Measurements from ENCODE around the gene DRP2. TPM values are rescaled to one million over a fixed set of nuclear protein-coding genes. Genes with fewer than 3 reads are reported as not detected.

DRP2 gene
- total and polyA plus RNA-seq, 2 experiments from 2014 or later = 0.11 to 0.40 TPM

DNA sequence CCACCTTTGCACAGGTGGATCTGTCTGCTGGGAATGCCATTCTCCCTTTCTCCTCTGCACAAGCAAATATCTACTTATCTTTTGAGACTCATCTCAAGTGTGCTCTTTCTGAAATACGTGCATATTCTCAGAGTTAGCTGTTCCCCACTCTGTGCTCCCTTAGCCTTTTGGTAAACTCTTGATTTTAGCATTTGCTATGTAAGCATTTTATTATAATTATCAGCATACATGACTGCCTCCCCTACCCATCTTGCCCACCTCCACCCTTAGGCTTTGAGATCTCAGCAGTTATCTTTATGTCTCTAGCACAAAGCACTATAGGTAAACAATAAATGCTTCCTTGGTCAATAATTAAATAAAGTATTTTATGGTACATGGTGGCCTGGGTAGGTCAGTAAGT is 11.5 kb downstream of the DRP2 start:
- no peak overlapping the region for H2AFZ ChIP-seq
- DNase-seq (ENCODE audit: low spot score) = no peak
- H4K20me1 ChIP-seq (ENCODE audit: insufficient read depth, poor library complexity, severe bottlenecking) = no peaks in the 10 kb centered on the region
- H3K36me3 ChIP-seq (replicated peaks; ENCODE audit: insufficient read depth, low read depth) = no peaks in the 10 kb centered on the region
- 74% methylated on average over 1 of the region's 1 CpG for WGBS (ENCODE audit: low lambda C conversion rate, missing lambda C conversion rate)
- H3K9me2 ChIP-seq (replicated peaks; ENCODE audit: insufficient read depth) = no peaks in the 10 kb centered on the region
- no peak overlapping the region for H3K4me2 ChIP-seq
- H3K9me3 ChIP-seq (ENCODE audit: low read depth) = no peaks in the 10 kb centered on the region
- no peaks in the 10 kb centered on the region for H3K4me1 ChIP-seq (ENCODE audit: insufficient read depth)
- no peak overlapping the region for H3K4me3 ChIP-seq
- no peaks in the 10 kb centered on the region for H3K79me2 ChIP-seq
- H3K27me3 ChIP-seq = no peaks in the 10 kb centered on the region
- no peak overlapping the region for H3K27ac ChIP-seq
- TF ChIP-seq CTCF (IDR thresholded peaks at IDR 0.05; ENCODE audit: poor library complexity) (no peak), EZH2 (IDR thresholded peaks at IDR 0.05; ENCODE audit: borderline replicate concordance) (no peak), EZH2phosphoT487 (IDR thresholded peaks at IDR 0.05; ENCODE audit: low read depth, severe bottlenecking, unreplicated experiment) (no peak)

- H2AFZ ChIP-seq = no peak overlapping the region
- H3K9me2 ChIP-seq (replicated peaks; ENCODE audit: insufficient read depth) = no peaks in the 10 kb centered on the region
- H3K27ac ChIP-seq = no peak overlapping the region
- no peak for DNase-seq (ENCODE audit: low spot score)
- TF ChIP-seq CTCF (IDR thresholded peaks at IDR 0.05; ENCODE audit: poor library complexity) (no peak), EZH2phosphoT487 (IDR thresholded peaks at IDR 0.05; ENCODE audit: low read depth, severe bottlenecking, unreplicated experiment) (no peak), EZH2 (IDR thresholded peaks at IDR 0.05; ENCODE audit: borderline replicate concordance) (no peak)
- H3K27me3 ChIP-seq = no peaks in the 10 kb centered on the region
- no peaks in the 10 kb centered on the region for H3K9me3 ChIP-seq (ENCODE audit: low read depth)
- 96% methylated on average over 5 of the region's 5 CpGs for WGBS (ENCODE audit: low lambda C conversion rate, missing lambda C conversion rate)
- H3K4me1 ChIP-seq (ENCODE audit: insufficient read depth) = no peaks in the 10 kb centered on the region
- H3K4me2 ChIP-seq = no peak overlapping the region
- no peaks in the 10 kb centered on the region for H3K36me3 ChIP-seq (replicated peaks; ENCODE audit: insufficient read depth, low read depth)
- no peak overlapping the region for H3K4me3 ChIP-seq
- H4K20me1 ChIP-seq (ENCODE audit: insufficient read depth, poor library complexity, severe bottlenecking) = no peaks in the 10 kb centered on the region
- H3K79me2 ChIP-seq = no peaks in the 10 kb centered on the region
Measured at GRCh38 chrX:101232316-101232715, 12.7 kb downstream of the DRP2 start.

- H3K27ac ChIP-seq = no peak overlapping the region
- no peaks in the 10 kb centered on the region for H3K27me3 ChIP-seq
- no peaks in the 10 kb centered on the region for H3K9me3 ChIP-seq (ENCODE audit: low read depth)
- no peak for DNase-seq (ENCODE audit: low spot score)
- no peaks in the 10 kb centered on the region for H3K36me3 ChIP-seq (replicated peaks; ENCODE audit: insufficient read depth, low read depth)
- H4K20me1 ChIP-seq (ENCODE audit: insufficient read depth, poor library complexity, severe bottlenecking) = no peaks in the 10 kb centered on the region
- H3K4me1 ChIP-seq (ENCODE audit: insufficient read depth) = no peaks in the 10 kb centered on the region
- no peak for TF ChIP-seq EZH2 (IDR thresholded peaks at IDR 0.05; ENCODE audit: borderline replicate concordance)
- TF ChIP-seq CTCF (IDR thresholded peaks at IDR 0.05; ENCODE audit: poor library complexity) = no peak
- no peak for TF ChIP-seq EZH2phosphoT487 (IDR thresholded peaks at IDR 0.05; ENCODE audit: low read depth, severe bottlenecking, unreplicated experiment)
- H3K79me2 ChIP-seq = no peaks in the 10 kb centered on the region
- no peaks in the 10 kb centered on the region for H3K9me2 ChIP-seq (replicated peaks; ENCODE audit: insufficient read depth)
- H3K4me2 ChIP-seq = no peak overlapping the region
- 61% methylated on average over 2 of the region's 2 CpGs for WGBS (ENCODE audit: low lambda C conversion rate, missing lambda C conversion rate)
- H2AFZ ChIP-seq = no peak overlapping the region
- no peak overlapping the region for H3K4me3 ChIP-seq
Measured at GRCh38 chrX:101237041-101237440, 17.5 kb downstream of the DRP2 start.

DNA sequence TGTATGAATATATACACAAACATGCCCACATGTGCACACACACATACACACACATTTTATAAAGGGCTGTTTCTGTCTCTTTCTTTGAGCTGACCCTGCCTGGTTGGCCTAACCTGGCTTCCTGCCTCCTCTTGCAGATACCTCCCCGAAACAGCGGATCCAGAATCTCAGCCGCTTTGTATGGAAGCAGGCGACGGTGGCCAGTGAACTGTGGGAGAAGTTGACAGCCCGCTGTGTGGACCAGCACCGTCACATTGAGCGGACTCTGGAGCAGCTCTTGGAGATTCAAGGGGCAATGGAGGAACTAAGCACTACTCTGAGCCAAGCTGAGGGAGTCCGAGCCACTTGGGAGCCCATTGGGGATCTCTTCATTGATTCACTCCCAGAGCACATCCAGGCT is 21.9 kb downstream of the DRP2 start:
- H3K36me3 ChIP-seq (replicated peaks; ENCODE audit: insufficient read depth, low read depth) = no peaks in the 10 kb centered on the region
- H3K4me3 ChIP-seq = no peak overlapping the region
- 89% methylated on average over 9 of the region's 9 CpGs for WGBS (ENCODE audit: low lambda C conversion rate, missing lambda C conversion rate)
- H3K9me2 ChIP-seq (replicated peaks; ENCODE audit: insufficient read depth) = no peaks in the 10 kb centered on the region
- H3K27me3 ChIP-seq = no peaks in the 10 kb centered on the region
- H3K79me2 ChIP-seq = no peaks in the 10 kb centered on the region
- H2AFZ ChIP-seq = no peak overlapping the region
- H3K9me3 ChIP-seq (ENCODE audit: low read depth) = no peaks in the 10 kb centered on the region
- no peak overlapping the region for H3K27ac ChIP-seq
- no peak overlapping the region for H3K4me2 ChIP-seq
- DNase-seq (ENCODE audit: low spot score) = no peak
- no peaks in the 10 kb centered on the region for H4K20me1 ChIP-seq (ENCODE audit: insufficient read depth, poor library complexity, severe bottlenecking)
- H3K4me1 ChIP-seq (ENCODE audit: insufficient read depth) = no peaks in the 10 kb centered on the region
- TF ChIP-seq EZH2phosphoT487 (IDR thresholded peaks at IDR 0.05; ENCODE audit: low read depth, severe bottlenecking, unreplicated experiment) (no peak), EZH2 (IDR thresholded peaks at IDR 0.05; ENCODE audit: borderline replicate concordance) (no peak), CTCF (IDR thresholded peaks at IDR 0.05; ENCODE audit: poor library complexity) (no peak)
